ENCODE measurements around the gene AGAP1. TPM values are rescaled to one million over a fixed set of nuclear protein-coding genes. Genes with fewer than 3 reads are reported as not detected.
A peak's percentile ranks its signal among the peaks of the same experiment; 100 is the strongest.

The AGAP1 gene
- total RNA-seq, 2 experiments from 2014 or later: 2.4 to 4.5 TPM

GRCh38 chr2:235495373-235496238, 1.8 kb downstream of the AGAP1 start:
- peaks cover 62% of the 10 kb centered on the region for H3K27me3 Mint-ChIP-seq
- peaks cover 1% of the 10 kb centered on the region for H3K36me3 Mint-ChIP-seq
- peaks cover 4% of the 10 kb centered on the region for H3K4me1 Mint-ChIP-seq
- DNase-seq: no peak
- no peak overlapping the region for H3K27ac Mint-ChIP-seq
- H3K9me3 Mint-ChIP-seq: no peaks in the 10 kb centered on the region
- POLR2A ChIA-PET: no interaction called here
- no peak for ATAC-seq (ENCODE audit: low read depth)
- H3K4me3 Mint-ChIP-seq: peak overlapping the region; percentile 6

GRCh38 chr2:235496239-235496621, 2.4 kb downstream of the AGAP1 start:
- Mint-ChIP-seq H3K27ac (no peak overlapping the region), H3K4me1 (peaks cover 6% of the 10 kb centered on the region), H3K9me3 (no peaks in the 10 kb centered on the region), H3K36me3 (peaks cover 1% of the 10 kb centered on the region), H3K4me3 (no peak overlapping the region), H3K27me3 (peaks cover 62% of the 10 kb centered on the region)
- no peak for ATAC-seq (ENCODE audit: low read depth)
- DNase-seq: no peak
- POLR2A ChIA-PET: no interaction called here

GRCh38 chr2:235497096-235497495, 3.3 kb downstream of the AGAP1 start:
- Mint-ChIP-seq H3K27me3 (peaks cover 64% of the 10 kb centered on the region), H3K4me3 (no peak overlapping the region), H3K27ac (no peak overlapping the region), H3K9me3 (no peaks in the 10 kb centered on the region), H3K36me3 (peaks cover 1% of the 10 kb centered on the region), H3K4me1 (peaks cover 15% of the 10 kb centered on the region)
- ATAC-seq (ENCODE audit: low read depth) (no peak), DNase-seq (no peak)
- POLR2A ChIA-PET: no interaction called here

- DNase-seq (no peak), ATAC-seq (ENCODE audit: low read depth) (no peak)
- Mint-ChIP-seq H3K27me3 (peaks cover 64% of the 10 kb centered on the region), H3K27ac (no peak overlapping the region), H3K36me3 (no peaks in the 10 kb centered on the region), H3K4me3 (no peak overlapping the region), H3K4me1 (peaks cover 13% of the 10 kb centered on the region), H3K9me3 (no peaks in the 10 kb centered on the region)
- POLR2A ChIA-PET: no interaction called here
Observed at GRCh38 chr2:235498541-235498940, 4.7 kb downstream of the AGAP1 start.

GRCh38 chr2:235498946-235499812, 5.3 kb downstream of the AGAP1 start:
- Mint-ChIP-seq H3K4me3 (no peak overlapping the region), H3K9me3 (no peaks in the 10 kb centered on the region), H3K27ac (no peak overlapping the region), H3K36me3 (no peaks in the 10 kb centered on the region), H3K27me3 (peaks cover 65% of the 10 kb centered on the region), H3K4me1 (peaks cover 13% of the 10 kb centered on the region)
- DNase-seq (no peak), ATAC-seq (ENCODE audit: low read depth) (no peak)
- POLR2A ChIA-PET: no interaction called here

GRCh38 chr2:235500110-235500760, 6.4 kb downstream of the AGAP1 start:
- no peak overlapping the region for H3K27ac Mint-ChIP-seq
- POLR2A ChIA-PET: no interaction called here

GRCh38 chr2:235500761-235501672, 7.2 kb downstream of the AGAP1 start:
- Mint-ChIP-seq H3K27me3 (peaks cover 62% of the 10 kb centered on the region), H3K36me3 (no peaks in the 10 kb centered on the region), H3K4me1 (peaks cover 13% of the 10 kb centered on the region), H3K27ac (no peak overlapping the region), H3K9me3 (no peaks in the 10 kb centered on the region), H3K4me3 (peak overlapping the region; percentile 65)
- ATAC-seq (ENCODE audit: low read depth) (peak; percentile 85), DNase-seq (no peak)
- POLR2A ChIA-PET: no interaction called here

More at GRCh38 chr2:235500110-235500760, 6.4 kb downstream of the AGAP1 start:
- Mint-ChIP-seq H3K9me3 (no peaks in the 10 kb centered on the region), H3K27me3 (peaks cover 66% of the 10 kb centered on the region), H3K4me1 (peaks cover 13% of the 10 kb centered on the region), H3K4me3 (no peak overlapping the region), H3K36me3 (no peaks in the 10 kb centered on the region)
- ATAC-seq (ENCODE audit: low read depth) (no peak), DNase-seq (no peak)

GRCh38 chr2:235501673-235502031, 7.8 kb downstream of the AGAP1 start:
- H3K4me3 Mint-ChIP-seq: peak overlapping the region; percentile 65
- H3K27ac Mint-ChIP-seq: no peak overlapping the region
- H3K27me3 Mint-ChIP-seq: peaks cover 56% of the 10 kb centered on the region
- POLR2A ChIA-PET: no interaction called here
- no peaks in the 10 kb centered on the region for H3K9me3 Mint-ChIP-seq
- DNase-seq: no peak
- H3K36me3 Mint-ChIP-seq: no peaks in the 10 kb centered on the region
- ATAC-seq (ENCODE audit: low read depth): no peak
- peaks cover 13% of the 10 kb centered on the region for H3K4me1 Mint-ChIP-seq

- no peak overlapping the region for H3K27ac Mint-ChIP-seq
- peak overlapping the region; percentile 65 for H3K4me3 Mint-ChIP-seq
Observed at GRCh38 chr2:235502336-235502735, 8.5 kb downstream of the AGAP1 start.

GRCh38 chr2:235504441-235505180, 10.8 kb downstream of the AGAP1 start:
- no peaks in the 10 kb centered on the region for H3K36me3 Mint-ChIP-seq
- DNase-seq (no peak), ATAC-seq (ENCODE audit: low read depth) (no peak)
- no peak overlapping the region for H3K4me3 Mint-ChIP-seq
- H3K27me3 Mint-ChIP-seq: peaks cover 37% of the 10 kb centered on the region
- POLR2A ChIA-PET: no interaction called here
- no peaks in the 10 kb centered on the region for H3K9me3 Mint-ChIP-seq
- peaks cover 12% of the 10 kb centered on the region for H3K4me1 Mint-ChIP-seq
- H3K27ac Mint-ChIP-seq: no peak overlapping the region

More at GRCh38 chr2:235502336-235502735, 8.5 kb downstream of the AGAP1 start:
- ATAC-seq (ENCODE audit: low read depth): no peak
- DNase-seq: no peak
- Mint-ChIP-seq H3K9me3 (no peaks in the 10 kb centered on the region), H3K4me1 (peaks cover 12% of the 10 kb centered on the region), H3K27me3 (peaks cover 52% of the 10 kb centered on the region), H3K36me3 (no peaks in the 10 kb centered on the region)
- POLR2A ChIA-PET: no interaction called here

GRCh38 chr2:235505181-235505741, 11.4 kb downstream of the AGAP1 start:
- POLR2A ChIA-PET: no interaction called here
- ATAC-seq (ENCODE audit: low read depth): no peak
- peaks cover 37% of the 10 kb centered on the region for H3K27me3 Mint-ChIP-seq
- no peaks in the 10 kb centered on the region for H3K36me3 Mint-ChIP-seq
- H3K4me1 Mint-ChIP-seq: peaks cover 12% of the 10 kb centered on the region
- H3K4me3 Mint-ChIP-seq: no peak overlapping the region
- DNase-seq: no peak
- peaks cover 2% of the 10 kb centered on the region for H3K9me3 Mint-ChIP-seq
- H3K27ac Mint-ChIP-seq: no peak overlapping the region
